Measurements from ENCODE around the gene PPP1R11.
A peak's percentile ranks its signal among the peaks of the same experiment; 100 is the strongest.

Gene PPP1R11

GRCh38 chr6:30061858-30062458 lies 5.0 kb upstream of the PPP1R11 start:
- DNase-seq: peak in 2 of 56 donors; percentile 22 to 42

GRCh38 chr6:30062471-30063178 lies 4.4 kb upstream of the PPP1R11 start:
- no peak for DNase-seq

GRCh38 chr6:30063315-30063714 lies 3.7 kb upstream of the PPP1R11 start:
- no peak for DNase-seq

DNA sequence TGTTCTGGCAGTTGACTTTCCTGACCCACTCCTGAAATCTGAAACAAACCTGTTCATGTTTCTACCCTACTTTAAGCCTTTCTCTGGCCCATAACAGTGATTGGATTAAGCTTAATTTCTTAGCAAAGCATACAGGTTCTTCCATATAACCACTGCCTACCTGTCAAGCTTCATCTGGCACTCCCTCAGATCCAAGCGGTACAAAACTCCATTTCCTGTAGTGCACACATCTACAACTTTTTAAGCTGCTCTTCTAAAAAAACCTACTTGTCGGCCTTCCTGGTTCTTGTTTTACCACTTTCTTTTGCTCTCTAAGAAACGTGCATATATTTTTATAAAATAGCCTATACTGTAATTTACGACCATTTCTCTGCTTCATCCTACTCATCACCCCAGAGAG lies 916 bp upstream of the PPP1R11 start:
- DNase-seq: no peak

GRCh38 chr6:30067460-30068139 lies 602 bp downstream of the PPP1R11 start:
- peak in 2 of 56 donors; percentile 67 to 68 for DNase-seq

DNA sequence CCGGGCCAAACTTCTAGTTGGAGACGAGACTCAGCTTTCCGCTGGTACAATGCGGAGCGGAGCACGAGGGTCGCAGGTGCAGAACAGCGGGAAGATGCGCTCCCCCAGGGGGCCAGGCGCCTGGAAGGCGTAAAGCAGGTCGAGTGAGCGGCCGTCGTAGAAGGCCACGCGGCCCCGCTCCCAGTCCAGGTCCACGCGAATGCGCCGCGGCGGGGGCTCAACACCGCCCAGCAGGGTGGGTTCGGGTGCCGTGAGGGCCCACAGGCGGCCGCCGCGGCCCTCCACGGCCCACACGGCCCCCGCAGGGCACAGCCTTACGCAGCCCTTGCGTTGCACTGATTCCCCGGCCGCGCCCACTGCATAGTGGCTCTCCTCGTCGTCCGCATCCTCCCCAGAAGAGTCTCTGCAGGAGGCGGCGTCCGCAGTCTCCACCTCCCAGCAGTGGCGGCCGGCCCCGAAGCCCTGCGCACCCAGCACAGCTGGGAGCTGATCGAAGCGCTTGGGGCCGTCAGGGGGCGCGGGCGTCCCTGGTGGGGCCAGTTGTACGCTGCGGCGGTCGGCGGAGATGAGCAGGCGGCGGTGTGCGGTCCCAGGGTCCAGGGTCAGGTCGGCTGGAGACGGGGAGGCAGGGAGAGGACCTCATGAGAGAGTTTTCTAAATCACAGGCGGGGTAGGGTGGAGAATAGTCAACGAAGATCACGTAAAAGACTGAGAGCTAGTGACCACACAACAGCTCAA lies 4.3 kb downstream of the PPP1R11 start:
- DNase-seq: no peak

GRCh38 chr6:30071858-30072257 lies 4.9 kb downstream of the PPP1R11 start:
- no peak for DNase-seq

DNA sequence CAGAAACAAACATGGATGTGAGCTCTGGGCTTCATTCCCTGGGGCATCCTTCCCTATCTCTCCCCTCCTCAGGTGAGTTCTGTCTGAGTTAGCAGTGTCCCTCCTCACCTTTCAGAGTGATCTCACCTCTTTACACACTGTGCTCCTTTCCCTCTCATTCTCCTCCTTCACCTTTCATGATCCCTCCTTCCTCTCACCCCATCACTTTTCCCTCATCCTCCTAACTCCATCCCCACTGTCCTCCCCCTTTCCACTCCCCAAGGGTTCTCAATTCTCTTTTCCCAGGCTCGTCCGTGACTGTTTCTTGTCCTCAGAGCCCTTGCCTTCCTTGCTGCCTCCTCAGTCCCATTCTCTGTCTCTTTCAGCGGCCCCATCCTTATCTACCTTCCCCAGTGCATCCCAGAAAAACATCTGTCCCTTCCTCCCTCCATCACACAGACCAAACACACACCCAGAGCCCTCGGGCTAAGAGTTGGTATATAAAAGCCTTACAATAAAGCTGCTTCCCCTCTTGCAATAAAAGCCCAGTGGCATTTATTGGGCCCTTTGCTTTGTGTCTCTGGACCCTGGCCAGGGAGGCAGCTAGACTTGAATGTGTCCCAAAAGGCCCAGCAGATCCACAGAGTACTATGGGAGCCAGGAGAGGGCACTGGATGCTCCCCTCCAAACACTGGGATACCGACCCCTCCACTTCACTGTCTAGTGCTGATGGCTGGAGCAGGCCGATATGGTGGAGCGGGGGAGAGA lies 6.7 kb downstream of the PPP1R11 start:
- DNase-seq: no peak

- DNase-seq: no peak
These were observed 7.5 kb downstream of the PPP1R11 start for GRCh38 chr6:30074331-30075093.

GRCh38 chr6:30075094-30075789 lies 8.2 kb downstream of the PPP1R11 start, which contains the start of gene RNF39:
Gene RNF39, minus strand, starts transcription at chr6:30075769. Its CDS starts 184 bp downstream, at chr6:30075585.
- DNase-seq: no peak

GRCh38 chr6:30075790-30076732 lies 9.1 kb downstream of the PPP1R11 start:
- DNase-seq: no peak

- no peak for DNase-seq
These were observed 10.2 kb downstream of the PPP1R11 start for GRCh38 chr6:30077218-30077617.

DNA sequence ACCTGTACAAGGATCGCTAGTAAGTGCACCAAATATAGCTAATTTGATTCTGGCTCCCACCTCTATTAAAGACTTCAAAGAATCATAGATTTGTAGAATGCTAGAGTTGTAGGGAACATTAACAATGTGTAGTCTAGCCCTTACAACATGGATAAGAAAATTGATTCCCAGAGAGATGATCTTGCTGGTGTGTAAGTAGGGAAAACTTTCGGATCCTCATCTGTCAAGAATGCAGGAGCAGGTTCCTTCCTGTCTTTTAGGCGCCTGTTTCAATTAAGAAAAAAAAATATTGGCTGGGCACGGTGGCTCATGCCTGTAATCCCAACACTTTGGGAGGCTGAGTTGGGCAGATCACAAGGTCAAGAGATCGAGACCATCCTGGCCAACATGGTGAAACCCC lies 20.9 kb downstream of the PPP1R11 start:
- no peak for DNase-seq

- DNase-seq: no peak
These were observed 24.8 kb downstream of the PPP1R11 start for GRCh38 chr6:30091577-30092381.

- DNase-seq: no peak
These were observed 26.0 kb downstream of the PPP1R11 start for GRCh38 chr6:30092852-30093543.

DNA sequence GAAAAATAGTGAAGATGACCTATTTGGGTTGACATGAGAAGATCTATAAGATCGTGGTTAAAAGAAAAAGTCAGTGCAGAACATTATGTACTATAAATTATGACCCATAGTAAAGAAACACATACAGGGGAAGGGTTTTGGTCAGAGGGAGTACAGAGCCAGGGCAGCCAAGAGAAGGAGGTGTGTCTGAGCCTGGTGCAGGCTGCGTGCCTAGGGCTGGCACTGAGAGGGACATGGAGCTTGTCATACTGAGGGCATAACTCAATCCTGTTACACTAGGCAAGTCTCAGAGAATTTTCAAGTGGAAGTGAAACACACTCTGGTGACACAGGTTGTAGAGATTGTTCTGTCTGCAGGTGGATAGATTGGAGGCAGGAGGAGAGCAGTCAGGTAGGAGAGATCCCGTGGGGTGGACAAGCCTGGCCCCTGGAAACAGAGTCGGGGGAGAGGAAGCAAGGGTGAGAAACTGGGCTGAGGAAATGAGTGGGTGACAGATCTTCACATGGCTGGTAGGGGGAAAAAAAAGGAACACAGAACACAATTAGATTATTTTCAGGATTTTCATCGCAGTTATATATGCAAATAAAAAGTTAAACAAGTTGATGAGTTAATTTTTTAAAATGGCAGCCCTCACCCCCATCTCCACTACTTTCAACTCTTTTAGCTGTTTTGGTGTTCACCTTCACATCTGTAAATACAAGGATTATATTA lies 27.1 kb downstream of the PPP1R11 start:
- DNase-seq: no peak

Measured in amygdala (tissue), 56 donors.